Activated naive CD4-positive, alpha-beta T cell treated with anti-CD3 and anti-CD28 coated beads, Interleukin-2, amount 50 U/mL, for 24 hours (primary cell): ENCODE data around the gene SIX1.

Experiments
- H3K27ac Mint-ChIP-seq: one replicate; pipeline ENCODE4 v1.8.0; 2021; ENCODE audit warnings: mild to moderate bottlenecking, mixed read lengths
- H3K27me3 Mint-ChIP-seq: one replicate; pipeline ENCODE4 v1.8.0; 2021; ENCODE audit warnings: mixed read lengths
- H3K36me3 Mint-ChIP-seq: one replicate; pipeline ENCODE4 v1.8.0; 2021; ENCODE audit warnings: mixed read lengths
- H3K4me1 Mint-ChIP-seq: one replicate; pipeline ENCODE4 v1.8.0; 2021; ENCODE audit warnings: mixed read lengths
- H3K4me3 Mint-ChIP-seq: one replicate; pipeline ENCODE4 v1.8.0; 2021; ENCODE audit warnings: mild to moderate bottlenecking, mixed read lengths
- H3K9me3 Mint-ChIP-seq: one replicate; pipeline ENCODE4 v1.8.0; 2021; ENCODE audit warnings: mixed read lengths

The SIX1 gene

DNA sequence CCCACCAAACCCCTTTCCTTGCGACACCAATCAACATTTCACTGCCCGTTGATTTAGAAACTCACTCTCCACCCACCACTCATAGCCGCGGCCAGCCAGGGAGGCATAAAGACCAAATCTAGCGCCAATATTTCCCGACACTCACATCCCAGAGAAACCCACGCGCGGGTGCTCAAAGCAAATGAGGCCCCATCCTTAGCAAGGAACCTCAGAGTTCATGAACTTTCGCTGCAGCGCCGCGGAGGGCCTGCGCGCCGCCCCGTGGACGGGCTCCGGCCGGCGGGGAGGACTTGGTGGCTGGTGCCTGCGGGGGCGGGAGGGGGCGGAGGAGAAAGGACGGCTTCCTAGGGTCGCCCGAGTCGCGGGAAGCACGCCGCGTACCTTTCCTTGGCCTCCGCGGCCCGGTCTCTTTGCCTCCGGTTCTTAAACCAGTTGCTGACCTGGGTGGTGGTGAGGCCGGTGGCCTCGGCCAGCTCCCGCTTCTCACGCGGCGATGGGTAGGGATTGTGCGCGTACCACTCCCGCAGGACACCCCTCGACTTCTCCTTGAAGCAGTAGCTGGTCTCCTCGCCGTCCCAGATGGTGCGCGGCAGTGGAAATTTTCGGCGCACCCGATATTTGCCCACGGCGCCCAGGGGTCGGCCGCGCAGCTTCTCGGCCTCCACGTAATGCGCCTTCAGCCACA lies 886 bp downstream of the SIX1 start:
- no peak overlapping the region for H3K27ac Mint-ChIP-seq
- H3K27me3 Mint-ChIP-seq, result peaks cover 69% of the 10 kb centered on the region
- peaks cover 50% of the 10 kb centered on the region for H3K4me1 Mint-ChIP-seq
- H3K9me3 Mint-ChIP-seq, result no peaks in the 10 kb centered on the region
- H3K36me3 Mint-ChIP-seq, result no peaks in the 10 kb centered on the region
- H3K4me3 Mint-ChIP-seq, result peak overlapping the region; percentile 65

DNA sequence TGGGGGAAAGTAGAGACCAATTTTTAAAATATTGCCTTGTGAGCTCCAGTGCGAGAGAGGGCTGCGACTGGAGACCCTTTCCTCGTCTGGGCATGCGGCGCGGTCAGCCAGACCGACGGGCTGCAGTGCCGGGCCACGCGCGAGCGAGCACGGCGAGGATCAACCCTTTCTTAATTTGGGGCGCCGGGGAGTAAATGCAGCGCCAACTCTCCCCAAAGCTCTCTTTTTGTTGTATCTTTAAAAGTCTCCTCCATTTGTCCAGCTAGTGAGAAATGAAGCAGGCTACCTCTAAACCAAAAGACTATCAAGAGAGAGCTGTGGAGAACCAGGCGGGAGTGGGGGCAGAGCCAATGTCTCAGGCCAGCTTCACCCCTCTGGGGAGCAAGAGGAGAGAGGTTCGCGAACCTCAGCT lies 1.4 kb downstream of the SIX1 start:
- H3K4me3 Mint-ChIP-seq, result peak overlapping the region; percentile 65
- H3K4me1 Mint-ChIP-seq, result peaks cover 54% of the 10 kb centered on the region
- peaks cover 71% of the 10 kb centered on the region for H3K27me3 Mint-ChIP-seq
- H3K27ac Mint-ChIP-seq, result no peak overlapping the region
- no peaks in the 10 kb centered on the region for H3K9me3 Mint-ChIP-seq
- H3K36me3 Mint-ChIP-seq, result no peaks in the 10 kb centered on the region

DNA sequence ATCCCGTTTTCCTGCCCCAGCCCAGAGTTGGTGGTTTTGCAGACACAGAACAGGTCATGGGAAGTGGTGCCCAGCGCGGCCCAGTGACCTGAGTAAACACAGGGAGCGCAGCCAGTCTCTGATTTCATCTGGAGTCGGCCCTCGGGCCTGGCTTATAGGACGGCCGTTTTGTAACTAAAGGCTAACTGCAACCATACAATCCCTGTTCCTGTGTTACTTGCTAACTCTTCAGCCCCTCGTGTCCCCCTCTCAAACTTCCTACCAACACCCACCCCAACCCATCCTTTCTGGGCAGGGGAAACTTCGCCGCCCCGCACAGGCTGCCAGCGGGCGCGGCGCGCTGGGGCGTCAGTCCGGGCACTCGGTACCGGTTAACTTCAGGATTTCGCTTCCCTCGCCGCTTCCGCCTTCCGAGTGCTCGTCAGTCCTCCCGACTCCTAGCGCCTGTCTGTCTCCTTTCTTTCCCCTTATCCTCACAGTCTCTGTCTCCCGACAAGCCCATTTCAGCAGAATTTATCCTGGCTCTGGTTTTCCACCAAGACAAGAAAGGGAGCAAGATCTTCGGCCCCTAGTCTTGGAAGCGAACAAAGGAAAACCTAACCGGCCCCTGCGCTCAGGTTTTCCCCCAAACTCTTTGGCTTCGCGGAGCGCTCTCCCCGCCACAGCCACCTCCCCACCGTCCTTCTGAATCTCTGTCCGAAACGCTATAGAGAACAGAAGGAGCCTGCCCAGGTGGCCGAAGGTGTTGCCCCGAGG lies 2.0 kb downstream of the SIX1 start:
- no peaks in the 10 kb centered on the region for H3K9me3 Mint-ChIP-seq
- H3K36me3 Mint-ChIP-seq, result no peaks in the 10 kb centered on the region
- no peak overlapping the region for H3K27ac Mint-ChIP-seq
- peaks cover 67% of the 10 kb centered on the region for H3K27me3 Mint-ChIP-seq
- no peak overlapping the region for H3K4me3 Mint-ChIP-seq
- peaks cover 51% of the 10 kb centered on the region for H3K4me1 Mint-ChIP-seq

DNA sequence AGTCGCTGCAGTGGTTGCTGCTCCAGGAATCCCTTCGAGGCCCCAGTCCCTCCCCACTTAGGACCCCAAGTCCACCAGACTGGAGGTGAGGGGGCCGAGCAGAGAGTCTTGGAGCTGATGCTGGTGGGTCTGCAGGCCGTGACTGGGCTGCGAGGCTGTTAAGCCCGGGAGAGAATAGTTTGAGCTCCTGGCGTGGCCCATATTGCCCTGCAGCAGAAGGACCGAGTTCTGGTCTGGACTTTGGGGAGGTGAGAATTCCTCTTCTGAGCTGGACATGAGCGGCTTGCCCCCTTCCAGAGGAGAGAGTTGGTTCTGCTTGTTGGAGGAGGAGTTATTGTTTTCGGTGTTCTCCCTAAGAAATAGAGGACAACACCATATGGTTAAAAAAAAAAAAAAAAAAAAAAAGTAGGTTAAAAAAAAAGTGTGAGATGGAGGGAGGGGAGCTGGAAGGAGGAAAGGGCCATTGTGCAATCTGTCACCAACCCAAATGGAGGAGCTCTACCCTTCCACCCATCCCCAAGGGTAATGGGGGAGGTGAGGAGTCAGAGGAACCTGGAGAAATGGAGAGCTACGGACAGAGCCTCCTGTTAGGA lies 3.0 kb downstream of the SIX1 start:
- Mint-ChIP-seq H3K4me3 (no peak overlapping the region), H3K36me3 (no peaks in the 10 kb centered on the region), H3K27me3 (peaks cover 65% of the 10 kb centered on the region), H3K27ac (no peak overlapping the region), H3K4me1 (peaks cover 41% of the 10 kb centered on the region), H3K9me3 (no peaks in the 10 kb centered on the region)

DNA sequence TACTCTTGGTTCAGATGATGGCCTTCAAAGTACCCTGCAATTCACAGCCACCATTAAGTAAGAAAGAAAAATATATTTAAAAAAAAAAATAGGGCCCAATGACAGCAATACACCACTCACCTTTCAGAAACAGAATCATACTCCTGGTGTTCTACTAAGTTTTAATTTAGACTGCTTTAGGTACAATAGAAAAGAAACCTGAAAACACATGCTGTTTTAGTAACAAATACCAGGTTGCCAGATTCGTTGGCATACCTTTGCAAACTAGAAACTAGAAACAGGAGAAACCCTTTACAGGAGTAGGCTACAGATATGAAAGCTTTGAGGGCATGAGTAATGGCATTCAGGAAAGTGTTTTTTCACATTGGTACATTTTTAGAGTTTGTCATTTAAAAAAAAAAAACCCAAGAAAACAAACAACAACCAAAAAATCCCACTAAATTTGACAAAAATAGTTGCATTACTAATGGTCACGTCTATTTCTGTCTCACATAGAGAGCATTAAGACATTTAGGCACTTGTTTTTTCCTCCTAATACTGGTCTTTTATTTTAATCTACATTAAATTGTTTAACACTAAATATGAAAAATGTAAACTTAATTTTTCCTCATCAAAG lies 4.0 kb downstream of the SIX1 start:
- no peaks in the 10 kb centered on the region for H3K36me3 Mint-ChIP-seq
- no peak overlapping the region for H3K4me3 Mint-ChIP-seq
- peaks cover 44% of the 10 kb centered on the region for H3K4me1 Mint-ChIP-seq
- H3K9me3 Mint-ChIP-seq, result no peaks in the 10 kb centered on the region
- H3K27ac Mint-ChIP-seq, result no peak overlapping the region
- peaks cover 64% of the 10 kb centered on the region for H3K27me3 Mint-ChIP-seq

DNA sequence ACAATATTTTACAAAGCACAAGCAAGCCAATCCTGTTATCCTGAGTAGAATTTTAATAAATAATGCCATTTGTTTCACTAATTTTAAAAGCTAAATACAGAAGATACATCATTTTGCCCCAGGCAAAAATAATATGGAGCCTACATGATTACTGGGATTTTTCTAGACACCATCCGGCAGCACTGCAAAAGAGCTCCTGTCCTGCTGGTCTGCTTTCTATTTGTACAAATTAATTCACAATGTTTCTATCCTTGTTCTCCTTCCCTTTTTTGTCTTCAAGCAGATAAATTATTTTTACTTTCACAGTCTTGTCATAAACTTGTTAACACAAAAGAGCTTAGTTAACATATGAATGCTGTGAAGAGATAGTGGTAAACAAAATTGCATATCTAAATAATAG lies 4.6 kb downstream of the SIX1 start:
- Mint-ChIP-seq H3K4me3 (no peak overlapping the region), H3K4me1 (peaks cover 39% of the 10 kb centered on the region), H3K27ac (no peak overlapping the region), H3K36me3 (no peaks in the 10 kb centered on the region), H3K9me3 (no peaks in the 10 kb centered on the region), H3K27me3 (peaks cover 61% of the 10 kb centered on the region)

DNA sequence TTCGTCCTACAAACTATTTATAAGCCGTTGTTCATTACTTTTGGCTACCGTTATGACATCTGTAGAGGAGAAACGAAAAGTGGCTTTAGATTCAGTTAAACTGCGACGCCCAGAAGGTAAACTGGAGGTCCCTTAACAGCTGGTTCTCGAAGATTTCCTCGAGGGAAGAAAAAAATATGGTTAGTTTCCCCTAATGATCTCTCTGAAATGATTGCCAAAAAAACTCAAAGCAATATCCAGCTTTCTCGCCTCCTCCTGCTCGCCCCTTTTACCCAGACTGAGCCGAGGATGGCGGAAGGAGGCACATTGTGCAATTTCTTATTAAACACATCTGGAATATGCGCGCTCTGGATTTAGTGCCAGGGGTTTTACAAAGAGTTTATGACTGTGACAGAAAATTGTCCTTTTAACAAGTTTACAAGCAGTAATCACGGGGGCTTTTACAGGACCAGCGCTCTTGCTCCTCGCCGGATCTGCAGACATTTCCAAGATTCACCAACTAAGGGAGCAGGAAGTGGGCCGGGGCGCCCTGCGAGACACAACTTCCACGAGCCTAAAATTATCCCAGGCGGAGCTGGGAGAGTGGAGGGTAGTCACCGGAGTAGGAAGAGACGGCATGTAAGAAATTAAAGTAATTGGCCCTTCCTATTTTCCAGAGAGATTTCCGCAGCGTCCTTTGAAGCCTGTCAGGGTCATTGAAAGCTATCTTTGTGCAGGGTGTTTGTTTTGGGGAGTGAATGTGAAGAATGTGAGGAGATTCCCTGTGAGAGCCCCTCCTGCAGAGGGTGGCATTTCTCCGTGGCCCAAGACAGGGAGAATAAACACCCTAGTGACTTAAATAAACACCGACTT lies 5.6 kb downstream of the SIX1 start:
- Mint-ChIP-seq H3K27me3 (peaks cover 68% of the 10 kb centered on the region), H3K36me3 (no peaks in the 10 kb centered on the region), H3K9me3 (no peaks in the 10 kb centered on the region), H3K4me3 (no peak overlapping the region), H3K27ac (no peak overlapping the region), H3K4me1 (peaks cover 40% of the 10 kb centered on the region)

DNA sequence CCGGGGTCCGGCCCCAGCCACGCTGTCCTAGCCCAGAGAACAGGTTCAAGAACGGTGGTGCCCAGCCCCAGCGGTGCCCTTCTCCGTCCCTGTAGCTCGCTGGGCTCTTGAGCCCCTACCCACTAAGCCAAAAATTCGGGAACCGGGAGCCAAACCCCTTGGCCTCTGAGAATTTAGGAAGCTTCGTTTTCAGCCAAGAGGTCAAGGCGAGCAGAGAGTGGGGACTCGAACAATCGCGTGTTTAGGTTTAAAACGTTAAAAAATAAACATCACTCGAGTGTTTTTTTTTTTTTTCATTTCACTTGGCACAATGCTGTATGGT lies 6.2 kb downstream of the SIX1 start:
- H3K4me1 Mint-ChIP-seq, result peaks cover 44% of the 10 kb centered on the region

DNA sequence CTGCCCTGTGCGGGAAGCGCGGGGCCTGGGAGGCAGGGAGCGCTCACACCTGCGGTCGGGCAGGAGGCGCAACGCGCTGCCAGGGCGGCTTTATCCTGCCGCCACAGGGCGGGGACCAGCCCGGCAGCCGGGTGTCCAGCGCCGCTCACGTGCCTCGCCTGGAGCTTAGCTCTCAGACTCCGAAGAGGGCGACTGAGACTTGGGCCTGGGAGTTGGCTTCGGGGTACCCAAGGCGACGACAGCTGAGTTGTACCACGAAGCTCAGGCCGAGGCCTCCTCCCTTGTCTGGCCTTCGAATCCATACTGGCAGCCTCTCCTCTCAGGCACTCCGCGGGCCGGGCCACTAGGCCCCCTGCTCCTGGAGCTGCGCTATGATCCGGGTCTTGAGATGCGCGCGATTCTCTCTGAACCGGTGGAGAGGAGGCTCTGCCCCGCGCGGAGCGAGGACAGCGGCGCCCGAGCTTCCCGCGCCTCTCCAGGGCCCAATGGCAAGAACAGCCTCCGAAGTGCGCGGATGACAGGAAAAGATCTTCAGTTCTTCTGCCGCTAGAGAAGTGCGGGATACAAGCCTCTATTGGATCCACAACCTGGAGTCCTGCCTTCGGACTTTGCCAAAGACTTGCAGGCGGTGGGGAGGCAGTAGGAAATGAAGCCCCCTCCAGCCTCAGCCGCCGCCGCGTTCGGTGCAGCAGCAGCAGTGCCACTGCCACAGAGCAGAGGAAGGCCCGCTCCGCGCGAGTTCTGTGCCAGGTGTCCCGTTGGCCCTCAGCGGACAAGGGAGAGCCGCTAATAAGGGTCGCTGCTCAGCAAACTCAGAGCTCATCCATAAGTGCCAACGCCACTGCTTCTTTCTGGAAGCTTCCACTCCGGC lies 6.8 kb downstream of the SIX1 start:
- Mint-ChIP-seq H3K4me1 (peaks cover 42% of the 10 kb centered on the region), H3K36me3 (no peaks in the 10 kb centered on the region), H3K4me3 (no peak overlapping the region), H3K27me3 (peaks cover 71% of the 10 kb centered on the region), H3K27ac (no peak overlapping the region), H3K9me3 (no peaks in the 10 kb centered on the region)

More for the DNA sequence above, 6.2 kb downstream of the SIX1 start:
- H3K9me3 Mint-ChIP-seq, result no peaks in the 10 kb centered on the region
- H3K27me3 Mint-ChIP-seq, result peaks cover 70% of the 10 kb centered on the region
- no peak overlapping the region for H3K27ac Mint-ChIP-seq
- no peaks in the 10 kb centered on the region for H3K36me3 Mint-ChIP-seq
- H3K4me3 Mint-ChIP-seq, result no peak overlapping the region

DNA sequence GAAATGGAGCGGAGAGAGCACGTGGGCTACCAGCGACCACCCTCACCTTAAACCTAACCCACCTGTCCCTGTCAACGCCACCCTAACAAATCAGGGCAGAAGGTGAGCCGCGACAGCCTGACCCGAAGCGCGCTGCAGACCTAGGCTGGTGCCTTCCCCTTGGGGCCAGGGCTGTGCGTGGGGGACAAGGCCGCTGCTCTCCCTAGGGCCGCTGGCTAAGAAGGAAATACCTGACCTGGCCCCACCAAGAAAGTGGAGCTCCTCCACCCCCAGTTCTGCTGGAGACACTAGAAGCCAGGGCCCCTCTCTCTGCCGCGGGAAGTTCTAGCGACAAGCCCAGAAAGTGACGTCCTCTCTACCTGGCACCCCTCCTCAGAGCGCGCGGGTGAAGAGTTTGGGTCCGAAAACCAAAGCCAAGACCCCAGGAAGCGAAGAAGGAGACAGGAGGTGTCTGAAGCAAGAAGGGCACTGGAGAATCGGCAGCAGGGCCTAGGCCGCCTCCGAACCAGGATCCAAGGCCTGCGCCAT lies 7.5 kb downstream of the SIX1 start:
- no peaks in the 10 kb centered on the region for H3K9me3 Mint-ChIP-seq
- H3K27me3 Mint-ChIP-seq, result peaks cover 66% of the 10 kb centered on the region
- H3K4me3 Mint-ChIP-seq, result peak overlapping the region; percentile 11
- H3K27ac Mint-ChIP-seq, result no peak overlapping the region
- H3K4me1 Mint-ChIP-seq, result peaks cover 38% of the 10 kb centered on the region
- no peaks in the 10 kb centered on the region for H3K36me3 Mint-ChIP-seq

DNA sequence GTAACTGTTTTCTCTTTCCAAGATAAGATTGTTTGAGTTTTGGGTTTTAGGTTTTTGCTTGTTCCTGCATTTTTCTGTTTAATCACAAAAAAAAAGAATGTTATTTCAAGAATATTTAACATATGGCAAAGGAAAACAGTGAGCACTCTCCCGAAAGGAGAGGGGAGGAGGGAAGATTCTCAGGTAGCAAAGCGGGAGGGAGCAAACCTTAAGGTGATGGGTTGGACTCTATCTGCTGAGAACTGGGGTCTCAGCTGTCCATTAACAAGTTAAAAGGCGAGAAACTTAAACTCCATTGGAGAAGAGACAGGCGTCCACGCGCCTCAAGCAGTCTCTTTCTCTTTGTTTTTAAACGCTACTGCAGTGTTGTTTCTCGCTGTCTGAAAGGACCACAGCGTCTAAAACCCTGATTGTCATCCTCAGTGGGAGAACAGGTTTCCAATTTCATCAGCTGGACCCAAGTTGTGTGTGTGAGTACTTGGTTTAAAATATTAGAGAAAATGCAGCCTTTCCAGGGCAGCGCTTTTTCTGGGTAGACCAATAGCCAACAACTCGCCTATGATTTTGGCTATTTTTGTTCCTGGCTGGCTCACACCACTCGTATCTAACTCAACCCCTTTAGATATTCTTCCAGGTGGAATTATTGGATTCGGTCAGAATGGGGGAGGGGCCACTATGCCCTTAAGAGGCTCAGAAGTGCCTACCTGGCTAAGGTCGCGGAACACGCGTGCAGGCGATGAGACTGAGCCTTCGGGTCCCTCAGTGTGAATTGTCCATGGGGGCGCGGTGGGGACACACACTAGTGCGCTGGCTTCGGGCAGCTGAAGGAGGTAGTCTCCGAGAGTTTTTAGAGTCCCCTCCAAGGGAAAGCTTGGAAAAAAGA lies 8.2 kb downstream of the SIX1 start:
- Mint-ChIP-seq H3K4me1 (peaks cover 33% of the 10 kb centered on the region), H3K27ac (no peak overlapping the region), H3K36me3 (no peaks in the 10 kb centered on the region), H3K27me3 (peaks cover 65% of the 10 kb centered on the region), H3K9me3 (no peaks in the 10 kb centered on the region), H3K4me3 (no peak overlapping the region)

DNA sequence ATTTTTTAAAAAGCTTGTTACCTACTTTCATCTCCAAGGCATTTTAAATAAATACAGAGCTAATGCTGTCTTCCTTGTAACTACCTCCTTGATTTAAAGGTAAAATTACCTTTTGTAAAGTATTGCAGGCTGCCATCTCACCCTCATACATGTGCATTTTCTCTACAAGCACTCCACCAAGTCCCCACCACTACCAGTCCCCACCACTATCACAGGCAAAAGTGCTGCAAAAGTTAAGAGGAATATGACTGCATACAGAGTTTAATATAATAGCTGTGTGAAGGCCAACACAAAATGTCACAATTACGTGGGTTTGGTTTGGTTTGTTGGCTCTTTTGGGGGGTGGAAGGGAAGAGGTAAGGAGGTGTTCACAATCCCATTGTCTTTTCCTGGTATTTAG lies 9.6 kb downstream of the SIX1 start:
- Mint-ChIP-seq H3K4me3 (no peak overlapping the region), H3K27ac (no peak overlapping the region), H3K9me3 (no peaks in the 10 kb centered on the region), H3K36me3 (no peaks in the 10 kb centered on the region), H3K4me1 (peaks cover 30% of the 10 kb centered on the region), H3K27me3 (peaks cover 61% of the 10 kb centered on the region)

DNA sequence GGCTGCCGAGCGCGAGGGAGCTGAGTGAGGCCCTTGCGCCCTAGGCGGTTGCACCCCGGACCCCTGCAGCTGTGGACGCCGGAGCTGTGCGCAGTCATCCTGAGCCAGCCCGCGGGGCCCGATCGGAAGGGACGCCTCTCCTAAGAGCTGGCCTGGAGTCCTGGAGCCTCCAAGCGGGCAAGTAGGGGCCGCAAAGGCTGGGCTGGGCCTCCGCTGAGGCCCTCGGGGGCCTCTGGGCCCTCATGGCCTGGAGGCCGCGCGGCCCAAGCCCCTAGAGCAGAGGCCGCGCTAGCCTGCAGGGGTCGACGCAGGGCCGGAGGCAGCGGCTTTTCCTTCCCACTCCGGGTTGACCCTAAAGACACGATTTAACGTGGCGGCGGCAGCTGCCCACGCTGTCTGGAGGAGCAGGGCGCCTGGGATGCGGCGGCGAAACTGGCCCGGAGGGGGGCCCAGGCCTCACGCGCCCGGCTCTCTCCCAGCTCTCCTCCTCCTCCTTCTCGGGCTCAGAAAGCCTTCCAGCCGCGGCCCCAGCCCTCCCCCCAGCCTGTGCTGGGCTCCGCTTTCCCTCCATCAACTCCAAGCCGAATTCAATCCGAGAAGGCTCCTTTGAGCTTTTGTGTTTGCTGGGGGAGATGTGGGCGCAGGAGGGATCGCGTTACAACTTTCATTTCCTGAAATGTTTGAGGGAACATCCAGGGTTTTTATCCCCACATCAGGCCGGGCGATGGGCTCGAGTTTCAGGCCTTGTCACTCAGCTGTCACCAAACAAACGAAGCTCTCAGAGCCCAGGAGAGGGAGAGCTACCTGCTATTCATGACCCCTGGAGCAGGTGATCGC lies 11.6 kb downstream of the SIX1 start:
- peak overlapping the region; percentile 51 for H3K4me3 Mint-ChIP-seq
- no peak overlapping the region for H3K27ac Mint-ChIP-seq
- no peaks in the 10 kb centered on the region for H3K9me3 Mint-ChIP-seq
- H3K27me3 Mint-ChIP-seq, result peaks cover 47% of the 10 kb centered on the region
- H3K36me3 Mint-ChIP-seq, result no peaks in the 10 kb centered on the region
- peaks cover 25% of the 10 kb centered on the region for H3K4me1 Mint-ChIP-seq
